Prostate gland (tissue), 2 donors: Measurements from ENCODE around the gene PCDHGA6. TPM values are rescaled to one million over a fixed set of nuclear protein-coding genes. Genes with fewer than 3 reads are reported as not detected.
"Not testable (repeated sequence)": the region's sequence is repeated elsewhere in the genome, so short reads cannot be mapped to it uniquely, and the experiment has no call there.

Source experiments
- DNase-seq: peaks from one replicate; pipeline ENCODE4 v3.0.0-alpha.2; 2019; ENCODE audit warnings: low spot score
- H3K27ac ChIP-seq, 2 donors: fragments of 200-600 bp; sonication (generic); 2 replicates each; pipeline ENCODE4 v1.5.1; 2017 to 2019
- H3K27me3 ChIP-seq: fragments of 200-600 bp; sonication (generic); replicated peaks from 2 replicates; pipeline ENCODE4 v1.5.1; 2019; ENCODE audit not compliant: insufficient read depth
- H3K36me3 ChIP-seq, 2 donors: fragments of 200-600 bp; sonication (generic); 1 replicate in 1 of 2; 2 replicates in 1 of 2; pipeline versions ENCODE4 v1.5.1 to v1.8.1; 2017 to 2019
- H3K4me1 ChIP-seq: fragments of 200-600 bp; sonication (generic); replicated peaks from 2 replicates; pipeline ENCODE4 v1.5.1; 2019
- H3K4me3 ChIP-seq, 2 donors: fragments of 200-600 bp; sonication (generic); 2 replicates each; pipeline ENCODE4 v1.5.1; 2017 to 2019
- H3K9me3 ChIP-seq: fragments of 200-600 bp; sonication (generic); 2 replicates; pipeline ENCODE4 v1.5.1; 2017
- POLR2A ChIP-seq: fragments of 450-650 bp; IDR thresholded peaks from one replicate; pipeline ENCODE4 v1.6.1; 2016; ENCODE audit warnings: antibody characterized with exemption, mild to moderate bottlenecking
- POLR2AphosphoS5 ChIP-seq: sonication (generic); formaldehyde crosslinking; IDR thresholded peaks from one replicate; pipeline ENCODE4 v1.6.1; 2017; ENCODE audit warnings: antibody characterized with exemption
- WGBS: methylation state at CpG from one replicate; pipeline ENCODE4 v1.1.5; 2018; 5-methylcytosine and 5-hydroxymethylcytosine counted together
- intact Hi-C: fragments of 100-400 bp; cut with DNase I; formaldehyde crosslinking; loops from one replicate; pipeline ENCODE4 v1.14.2; 2022
- total RNA-seq, 2 donors: library from RNA; depleted of rRNA; stranded (reverse); fragments of >200 nt; gene quantifications; one replicate each; pipeline ENCODE4 v1.1.0, GENCODE V29; 2016
- TF ChIP-seq, protein P1 (sequence below), 4 experiments: fragments of 200-600 bp in 2 of 4; fragments of 450-650 bp in 2 of 4; sonication (generic) in 2 of 4; IDR thresholded peaks; 1 replicate in 3 of 4; 2 replicates in 1 of 4; pipeline ENCODE4 v1.5.1; 2016 to 2019; ENCODE audit warnings: antibody characterized with exemption in 4 of 4, mild to moderate bottlenecking in 2 of 4, moderate library complexity in 2 of 4

Gene PCDHGA6
- total RNA-seq, 2 donors from 2014 or later: 2.0 to 8.4 TPM

DNA sequence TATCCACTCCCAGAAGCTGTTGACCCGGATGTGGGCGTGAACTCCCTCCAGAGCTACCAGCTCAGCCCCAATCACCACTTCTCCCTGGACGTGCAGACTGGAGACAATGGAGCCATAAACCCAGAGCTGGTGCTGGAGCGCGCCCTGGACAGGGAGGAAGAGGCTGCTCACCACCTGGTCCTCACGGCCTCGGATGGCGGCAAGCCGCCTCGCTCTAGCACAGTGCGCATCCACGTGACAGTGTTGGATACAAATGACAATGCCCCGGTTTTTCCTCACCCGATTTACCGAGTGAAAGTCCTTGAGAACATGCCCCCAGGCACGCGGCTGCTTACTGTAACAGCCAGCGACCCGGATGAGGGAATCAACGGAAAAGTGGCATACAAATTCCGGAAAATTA lies 19.6 kb downstream of the PCDHGA6 start:
- Histone ChIP-seq H3K27me3 (peaks cover 6% of the 10 kb centered on the region), H3K9me3 (no peaks in the 10 kb centered on the region), H3K36me3 (no peaks in the 10 kb centered on the region), H3K4me3 (no peak overlapping the region), H3K4me1 (no peaks in the 10 kb centered on the region), H3K27ac (no peak overlapping the region)
- intact Hi-C loops: no loop called here
- DNase-seq: no peak
- TF ChIP-seq POLR2AphosphoS5: no peak
- no peak for TF ChIP-seq POLR2A
- TF ChIP-seq, protein P1, sequence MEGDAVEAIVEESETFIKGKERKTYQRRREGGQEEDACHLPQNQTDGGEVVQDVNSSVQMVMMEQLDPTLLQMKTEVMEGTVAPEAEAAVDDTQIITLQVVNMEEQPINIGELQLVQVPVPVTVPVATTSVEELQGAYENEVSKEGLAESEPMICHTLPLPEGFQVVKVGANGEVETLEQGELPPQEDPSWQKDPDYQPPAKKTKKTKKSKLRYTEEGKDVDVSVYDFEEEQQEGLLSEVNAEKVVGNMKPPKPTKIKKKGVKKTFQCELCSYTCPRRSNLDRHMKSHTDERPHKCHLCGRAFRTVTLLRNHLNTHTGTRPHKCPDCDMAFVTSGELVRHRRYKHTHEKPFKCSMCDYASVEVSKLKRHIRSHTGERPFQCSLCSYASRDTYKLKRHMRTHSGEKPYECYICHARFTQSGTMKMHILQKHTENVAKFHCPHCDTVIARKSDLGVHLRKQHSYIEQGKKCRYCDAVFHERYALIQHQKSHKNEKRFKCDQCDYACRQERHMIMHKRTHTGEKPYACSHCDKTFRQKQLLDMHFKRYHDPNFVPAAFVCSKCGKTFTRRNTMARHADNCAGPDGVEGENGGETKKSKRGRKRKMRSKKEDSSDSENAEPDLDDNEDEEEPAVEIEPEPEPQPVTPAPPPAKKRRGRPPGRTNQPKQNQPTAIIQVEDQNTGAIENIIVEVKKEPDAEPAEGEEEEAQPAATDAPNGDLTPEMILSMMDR (IDR thresholded peaks at IDR 0.05): no peak
- WGBS: 35% methylated on average over 21 of the region's 21 CpGs

DNA sequence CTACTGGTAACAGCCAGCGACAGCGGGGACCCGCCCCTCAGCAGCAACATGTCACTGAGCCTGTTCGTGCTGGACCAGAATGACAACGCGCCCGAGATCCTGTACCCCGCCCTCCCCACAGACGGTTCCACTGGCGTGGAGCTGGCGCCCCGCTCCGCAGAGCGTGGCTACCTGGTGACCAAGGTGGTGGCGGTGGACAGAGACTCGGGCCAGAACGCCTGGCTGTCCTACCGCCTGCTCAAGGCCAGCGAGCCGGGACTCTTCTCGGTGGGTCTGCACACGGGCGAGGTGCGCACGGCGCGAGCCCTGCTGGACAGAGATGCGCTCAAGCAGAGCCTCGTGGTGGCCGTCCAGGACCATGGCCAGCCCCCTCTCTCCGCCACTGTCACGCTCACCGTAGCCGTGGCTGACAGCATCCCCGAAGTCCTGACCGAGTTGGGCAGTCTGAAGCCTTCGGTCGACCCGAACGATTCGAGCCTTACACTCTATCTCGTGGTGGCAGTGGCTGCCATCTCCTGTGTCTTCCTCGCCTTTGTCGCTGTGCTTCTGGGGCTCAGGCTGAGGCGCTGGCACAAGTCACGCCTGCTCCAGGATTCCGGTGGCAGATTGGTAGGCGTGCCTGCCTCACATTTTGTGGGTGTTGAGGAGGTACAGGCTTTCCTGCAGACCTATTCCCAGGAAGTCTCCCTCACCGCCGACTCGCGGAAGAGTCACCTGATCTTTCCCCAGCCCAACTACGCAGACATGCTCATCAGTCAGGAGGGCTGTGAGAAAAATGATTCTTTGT lies 20.9 kb downstream of the PCDHGA6 start:
- H3K9me3 ChIP-seq, H3K4me1 ChIP-seq, H3K36me3 ChIP-seq, H3K4me3 ChIP-seq, H3K27ac ChIP-seq, DNase-seq, intact Hi-C loops, H3K27me3 ChIP-seq: not testable (repeated sequence)
- 29% methylated on average over 40 of the region's 53 CpGs for WGBS

DNA sequence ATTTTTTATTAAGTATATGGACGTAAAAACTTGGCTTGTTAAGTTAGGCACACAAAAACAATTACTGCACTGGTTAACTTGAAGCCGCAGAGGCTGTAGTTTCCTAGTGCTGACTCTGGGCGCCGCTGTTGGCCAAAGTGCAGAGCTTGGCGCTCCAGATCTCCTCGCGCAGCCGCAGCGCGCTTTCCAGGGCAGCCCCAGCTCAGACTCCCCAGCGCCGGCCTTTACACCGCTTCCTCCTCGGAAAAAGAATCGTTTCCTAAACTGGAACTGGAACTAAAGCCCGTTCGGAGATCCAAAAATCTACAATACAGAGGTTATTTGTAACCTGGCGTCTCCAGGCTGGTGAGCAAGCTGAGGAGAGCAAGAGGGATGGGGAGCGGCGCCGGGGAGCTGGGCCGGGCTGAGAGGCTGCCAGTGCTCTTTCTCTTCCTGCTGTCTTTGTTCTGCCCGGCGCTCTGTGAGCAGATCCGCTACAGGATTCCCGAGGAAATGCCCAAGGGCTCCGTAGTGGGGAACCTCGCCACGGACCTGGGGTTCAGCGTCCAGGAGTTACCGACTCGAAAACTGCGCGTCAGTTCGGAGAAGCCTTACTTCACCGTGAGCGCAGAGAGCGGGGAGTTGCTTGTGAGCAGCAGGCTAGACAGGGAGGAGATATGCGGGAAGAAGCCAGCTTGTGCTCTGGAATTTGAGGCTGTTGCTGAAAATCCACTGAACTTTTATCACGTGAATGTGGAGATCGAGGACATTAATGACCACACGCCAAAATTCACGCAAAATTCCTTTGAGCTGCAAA lies 24.3 kb downstream of the PCDHGA6 start, which contains the start of gene PCDHGB5:
Gene PCDHGB5, plus strand, starts transcription at position 192 of the 796 bp plus-strand sequence. Its CDS starts 181 bp downstream, at position 373.
- intact Hi-C loops, H3K27ac ChIP-seq, DNase-seq, H3K4me1 ChIP-seq, H3K36me3 ChIP-seq, H3K27me3 ChIP-seq, H3K9me3 ChIP-seq: not testable (repeated sequence)
- 6% methylated on average over 25 of the region's 43 CpGs for WGBS
- TF ChIP-seq, protein P1 (IDR thresholded peaks at IDR 0.05): peak in 3 of 4 experiments; percentile 40 to 54 (median 48)
- peak within 1 kb of the TSS in 1 of 2 donors; percentile 28 for H3K4me3 ChIP-seq

DNA sequence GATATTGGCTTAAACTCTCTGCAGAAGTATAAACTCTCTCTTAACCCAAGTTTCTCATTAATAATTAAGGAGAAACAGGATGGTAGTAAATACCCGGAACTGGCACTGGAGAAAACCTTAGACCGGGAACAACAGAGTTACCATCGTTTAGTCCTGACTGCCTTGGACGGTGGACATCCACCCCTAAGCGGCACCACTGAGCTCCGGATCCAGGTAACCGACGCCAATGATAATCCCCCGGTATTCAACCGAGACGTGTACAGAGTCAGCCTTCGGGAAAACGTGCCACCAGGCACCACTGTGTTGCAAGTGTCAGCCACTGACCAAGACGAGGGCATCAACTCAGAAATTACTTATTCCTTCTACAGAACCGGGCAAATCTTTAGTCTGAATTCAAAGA lies 24.9 kb downstream of the PCDHGA6 start:
- WGBS: 22% methylated on average over 15 of the region's 15 CpGs
- Histone ChIP-seq H3K36me3 (no peaks in the 10 kb centered on the region), H3K4me3 (no peak overlapping the region), H3K27me3 (peaks cover 2% of the 10 kb centered on the region), H3K9me3 (peaks cover 10% of the 10 kb centered on the region), H3K4me1 (no peaks in the 10 kb centered on the region), H3K27ac (no peak overlapping the region)
- intact Hi-C loops: no loop called here
- no peak for DNase-seq
- TF ChIP-seq POLR2A (no peak), POLR2AphosphoS5 (no peak)
- TF ChIP-seq, protein P1 (IDR thresholded peaks at IDR 0.05): no peak

DNA sequence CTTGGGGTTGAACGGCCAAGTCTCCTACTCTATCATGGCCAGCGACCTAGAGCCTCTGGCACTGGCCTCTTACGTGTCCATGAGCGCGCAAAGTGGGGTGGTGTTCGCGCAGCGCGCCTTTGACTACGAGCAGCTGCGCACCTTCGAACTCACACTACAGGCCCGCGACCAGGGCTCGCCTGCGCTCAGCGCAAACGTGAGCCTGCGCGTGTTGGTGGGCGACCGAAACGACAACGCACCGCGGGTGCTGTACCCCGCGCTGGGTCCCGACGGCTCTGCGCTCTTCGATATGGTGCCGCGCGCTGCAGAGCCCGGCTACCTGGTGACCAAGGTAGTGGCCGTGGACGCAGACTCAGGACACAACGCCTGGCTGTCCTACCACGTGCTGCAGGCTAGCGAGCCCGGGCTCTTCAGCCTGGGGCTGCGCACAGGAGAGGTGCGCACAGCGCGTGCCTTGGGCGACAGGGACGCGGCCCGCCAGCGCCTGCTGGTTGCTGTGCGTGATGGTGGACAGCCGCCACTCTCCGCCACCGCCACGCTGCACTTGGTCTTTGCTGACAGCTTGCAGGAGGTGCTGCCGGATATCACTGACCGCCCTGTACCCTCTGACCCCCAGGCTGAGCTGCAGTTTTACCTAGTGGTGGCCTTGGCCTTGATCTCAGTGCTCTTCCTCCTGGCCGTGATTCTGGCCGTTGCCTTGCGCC lies 26.0 kb downstream of the PCDHGA6 start:
- TF ChIP-seq POLR2AphosphoS5: no peak
- TF ChIP-seq, protein P1 (IDR thresholded peaks at IDR 0.05): no peak
- TF ChIP-seq POLR2A: no peak
- no peak for DNase-seq
- WGBS: 20% methylated on average over 56 of the region's 61 CpGs
- Histone ChIP-seq H3K9me3 (peaks cover 10% of the 10 kb centered on the region), H3K4me1 (no peaks in the 10 kb centered on the region), H3K4me3 (no peak overlapping the region), H3K36me3 (no peaks in the 10 kb centered on the region), H3K27me3 (peaks cover under 1% of the 10 kb centered on the region), H3K27ac (no peak overlapping the region)
- intact Hi-C loops: no loop called here
